ENCODE results near the gene PRMT6. TPM values are rescaled to one million over a fixed set of nuclear protein-coding genes. Genes with fewer than 3 reads are reported as not detected.
"Not testable (repeated sequence)": the region's sequence is repeated elsewhere in the genome, so short reads cannot be mapped to it uniquely, and the experiment has no call there.

PRMT6 gene
- total RNA-seq, 1 experiment from 2014 or later, result 15.4 TPM

DNA sequence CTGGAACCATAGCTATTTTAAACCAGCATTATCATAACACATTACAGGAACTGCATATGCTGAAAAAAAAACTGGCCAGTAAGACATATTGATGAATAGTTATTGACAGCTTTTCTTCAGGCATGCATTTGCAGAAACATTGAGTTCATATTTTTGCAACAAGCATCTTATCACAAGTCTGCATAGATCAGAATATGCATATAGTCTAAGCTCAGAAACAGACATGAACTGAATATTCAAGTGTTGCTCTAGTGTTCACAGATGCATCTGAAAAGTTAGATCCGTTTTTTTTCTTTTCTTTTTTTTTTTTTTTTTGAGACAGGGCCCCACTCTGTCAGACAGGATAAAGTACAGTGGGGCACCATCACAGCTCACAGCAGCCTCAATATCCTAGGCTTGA lies 22.8 kb downstream of the PRMT6 start:
- Mint-ChIP-seq H3K27me3 (ENCODE audit: unreplicated experiment) (no peaks in the 10 kb centered on the region), H3K9me3 (ENCODE audit: low read depth, unreplicated experiment) (no peaks in the 10 kb centered on the region), H3K4me1 (ENCODE audit: low read depth, unreplicated experiment) (no peaks in the 10 kb centered on the region), H3K4me3 (ENCODE audit: low read depth, unreplicated experiment) (no peak overlapping the region), H3K27ac (ENCODE audit: unreplicated experiment) (no peak overlapping the region), H3K36me3 (ENCODE audit: insufficient read depth, unreplicated experiment) (no peaks in the 10 kb centered on the region)
- TF ChIP-seq, protein P1, sequence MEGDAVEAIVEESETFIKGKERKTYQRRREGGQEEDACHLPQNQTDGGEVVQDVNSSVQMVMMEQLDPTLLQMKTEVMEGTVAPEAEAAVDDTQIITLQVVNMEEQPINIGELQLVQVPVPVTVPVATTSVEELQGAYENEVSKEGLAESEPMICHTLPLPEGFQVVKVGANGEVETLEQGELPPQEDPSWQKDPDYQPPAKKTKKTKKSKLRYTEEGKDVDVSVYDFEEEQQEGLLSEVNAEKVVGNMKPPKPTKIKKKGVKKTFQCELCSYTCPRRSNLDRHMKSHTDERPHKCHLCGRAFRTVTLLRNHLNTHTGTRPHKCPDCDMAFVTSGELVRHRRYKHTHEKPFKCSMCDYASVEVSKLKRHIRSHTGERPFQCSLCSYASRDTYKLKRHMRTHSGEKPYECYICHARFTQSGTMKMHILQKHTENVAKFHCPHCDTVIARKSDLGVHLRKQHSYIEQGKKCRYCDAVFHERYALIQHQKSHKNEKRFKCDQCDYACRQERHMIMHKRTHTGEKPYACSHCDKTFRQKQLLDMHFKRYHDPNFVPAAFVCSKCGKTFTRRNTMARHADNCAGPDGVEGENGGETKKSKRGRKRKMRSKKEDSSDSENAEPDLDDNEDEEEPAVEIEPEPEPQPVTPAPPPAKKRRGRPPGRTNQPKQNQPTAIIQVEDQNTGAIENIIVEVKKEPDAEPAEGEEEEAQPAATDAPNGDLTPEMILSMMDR (IDR thresholded peaks at IDR 0.05; ENCODE audit: unreplicated experiment), result no peak
- CTCF ChIA-PET, result interaction anchor here (0.6 kb wide), 1 partner anchor 992 kb away, joined by 4 read pairs; no protein-coding TSS in a partner anchor
- no peak for DNase-seq
- intact Hi-C loops (cut with micrococcal nuclease; ENCODE audit: unreplicated experiment), result no loop called here
- BruUV-seq (replicated peaks), result no TSS peak

- H3K27ac Mint-ChIP-seq (ENCODE audit: unreplicated experiment), result no peak overlapping the region
- no peaks in the 10 kb centered on the region for H3K27me3 Mint-ChIP-seq (ENCODE audit: unreplicated experiment)
- no peaks in the 10 kb centered on the region for H3K4me1 Mint-ChIP-seq (ENCODE audit: low read depth, unreplicated experiment)
- DNase-seq, result no peak
- peaks cover 2% of the 10 kb centered on the region for H3K9me3 Mint-ChIP-seq (ENCODE audit: low read depth, unreplicated experiment)
- H3K36me3 Mint-ChIP-seq (ENCODE audit: insufficient read depth, unreplicated experiment), result no peaks in the 10 kb centered on the region
- CTCF ChIA-PET, result no interaction called here
- H3K4me3 Mint-ChIP-seq (ENCODE audit: low read depth, unreplicated experiment), result no peak overlapping the region
- BruUV-seq (replicated peaks), result no TSS peak
- TF ChIP-seq, protein P1 (IDR thresholded peaks at IDR 0.05; ENCODE audit: unreplicated experiment), result no peak
- intact Hi-C loops (cut with micrococcal nuclease; ENCODE audit: unreplicated experiment), result no loop called here
Observed at GRCh38 chr1:107081102-107081501, 24.6 kb downstream of the PRMT6 start.

GRCh38 chr1:107091418-107091817 lies 34.9 kb downstream of the PRMT6 start:
- CTCF ChIA-PET, result no interaction called here
- TF ChIP-seq, protein P1 (IDR thresholded peaks at IDR 0.05; ENCODE audit: unreplicated experiment), result no peak
- Mint-ChIP-seq H3K4me1 (ENCODE audit: low read depth, unreplicated experiment) (no peaks in the 10 kb centered on the region), H3K4me3 (ENCODE audit: low read depth, unreplicated experiment) (no peak overlapping the region), H3K9me3 (ENCODE audit: low read depth, unreplicated experiment) (no peaks in the 10 kb centered on the region), H3K36me3 (ENCODE audit: insufficient read depth, unreplicated experiment) (no peaks in the 10 kb centered on the region), H3K27ac (ENCODE audit: unreplicated experiment) (no peak overlapping the region), H3K27me3 (ENCODE audit: unreplicated experiment) (no peaks in the 10 kb centered on the region)
- DNase-seq, result no peak
- no TSS peak for BruUV-seq (replicated peaks)
- intact Hi-C loops (cut with micrococcal nuclease; ENCODE audit: unreplicated experiment), result no loop called here

DNA sequence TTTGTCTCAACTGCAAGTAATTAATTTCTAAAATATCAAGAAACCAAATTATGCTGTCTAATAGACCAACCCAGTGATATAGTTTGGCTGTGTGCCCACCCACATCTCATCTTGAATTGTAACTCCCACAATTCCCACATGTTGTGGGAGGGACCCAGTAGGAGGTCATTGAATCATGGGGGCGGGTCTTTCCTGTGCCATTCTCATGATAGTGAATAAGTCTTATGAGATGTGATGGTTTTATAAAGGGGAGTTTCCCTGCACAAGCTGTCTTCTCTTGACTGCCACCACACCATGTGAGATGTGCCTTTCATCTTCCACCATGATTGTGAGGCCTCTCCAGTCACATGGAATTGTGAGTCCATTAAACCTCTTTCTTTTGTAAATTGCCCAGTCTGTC lies 36.9 kb downstream of the PRMT6 start:
- H3K27me3 Mint-ChIP-seq (ENCODE audit: unreplicated experiment); CTCF ChIA-PET; H3K27ac Mint-ChIP-seq (ENCODE audit: unreplicated experiment); H3K9me3 Mint-ChIP-seq (ENCODE audit: low read depth, unreplicated experiment); H3K4me1 Mint-ChIP-seq (ENCODE audit: low read depth, unreplicated experiment); BruUV-seq (replicated peaks); intact Hi-C loops (cut with micrococcal nuclease; ENCODE audit: unreplicated experiment); DNase-seq; H3K4me3 Mint-ChIP-seq (ENCODE audit: low read depth, unreplicated experiment); H3K36me3 Mint-ChIP-seq (ENCODE audit: insufficient read depth, unreplicated experiment): not testable (repeated sequence)

DNA sequence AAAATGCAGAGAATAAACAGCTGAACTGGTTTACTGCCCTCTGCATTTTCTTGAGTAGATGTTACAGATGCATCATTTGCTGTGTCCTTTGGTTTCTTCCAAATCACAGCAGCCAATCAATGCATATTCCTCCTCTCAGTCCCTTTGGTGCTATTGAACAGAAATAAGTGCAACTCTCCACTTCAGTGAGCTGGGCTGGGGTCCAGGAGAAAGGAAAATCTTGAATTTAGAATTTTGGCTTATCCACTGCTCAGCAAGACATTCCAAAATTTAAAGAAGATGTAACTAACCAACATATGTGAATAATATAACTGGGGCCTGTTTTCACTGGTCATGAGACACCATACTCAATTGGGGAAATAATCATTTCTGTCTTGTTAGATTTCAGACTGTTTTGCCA lies 39.2 kb downstream of the PRMT6 start:
- H3K9me3 Mint-ChIP-seq (ENCODE audit: low read depth, unreplicated experiment), result no peaks in the 10 kb centered on the region
- H3K4me3 Mint-ChIP-seq (ENCODE audit: low read depth, unreplicated experiment), result no peak overlapping the region
- no peaks in the 10 kb centered on the region for H3K36me3 Mint-ChIP-seq (ENCODE audit: insufficient read depth, unreplicated experiment)
- BruUV-seq (replicated peaks), result no TSS peak
- intact Hi-C loops (cut with micrococcal nuclease; ENCODE audit: unreplicated experiment), result no loop called here
- H3K27ac Mint-ChIP-seq (ENCODE audit: unreplicated experiment), result no peak overlapping the region
- CTCF ChIA-PET, result no interaction called here
- TF ChIP-seq, protein P1 (IDR thresholded peaks at IDR 0.05; ENCODE audit: unreplicated experiment), result no peak
- no peaks in the 10 kb centered on the region for H3K4me1 Mint-ChIP-seq (ENCODE audit: low read depth, unreplicated experiment)
- no peak for DNase-seq
- H3K27me3 Mint-ChIP-seq (ENCODE audit: unreplicated experiment), result no peaks in the 10 kb centered on the region
